KOPT-K1 (cell line): ENCODE data around the gene PCGF2.
"Not testable (repeated sequence)": the region's sequence is repeated elsewhere in the genome, so short reads cannot be mapped to it uniquely, and the experiment has no call there.

Source experiments
- H3K27ac ChIP-seq: fragments of 200-600 bp; sonication (generic); 2 replicates; pipeline ENCODE4 v1.5.1; 2016; ENCODE audit warnings: antibody characterized with exemption, mild to moderate bottlenecking, low read depth, low read length; ENCODE audit not compliant: poor library complexity, severe bottlenecking
- H3K36me3 ChIP-seq: fragments of 200-600 bp; sonication (generic); 2 replicates; pipeline ENCODE4 v1.5.1; 2017; ENCODE audit warnings: antibody characterized with exemption, mild to moderate bottlenecking, low read length, moderate library complexity; ENCODE audit not compliant: insufficient read depth
- H3K9me3 ChIP-seq: fragments of 200-600 bp; sonication (generic); 2 replicates; pipeline ENCODE4 v1.5.1; 2017; ENCODE audit warnings: antibody characterized with exemption, low read length, mild to moderate bottlenecking; ENCODE audit not compliant: insufficient read depth, poor library complexity, severe bottlenecking

The PCGF2 gene

DNA sequence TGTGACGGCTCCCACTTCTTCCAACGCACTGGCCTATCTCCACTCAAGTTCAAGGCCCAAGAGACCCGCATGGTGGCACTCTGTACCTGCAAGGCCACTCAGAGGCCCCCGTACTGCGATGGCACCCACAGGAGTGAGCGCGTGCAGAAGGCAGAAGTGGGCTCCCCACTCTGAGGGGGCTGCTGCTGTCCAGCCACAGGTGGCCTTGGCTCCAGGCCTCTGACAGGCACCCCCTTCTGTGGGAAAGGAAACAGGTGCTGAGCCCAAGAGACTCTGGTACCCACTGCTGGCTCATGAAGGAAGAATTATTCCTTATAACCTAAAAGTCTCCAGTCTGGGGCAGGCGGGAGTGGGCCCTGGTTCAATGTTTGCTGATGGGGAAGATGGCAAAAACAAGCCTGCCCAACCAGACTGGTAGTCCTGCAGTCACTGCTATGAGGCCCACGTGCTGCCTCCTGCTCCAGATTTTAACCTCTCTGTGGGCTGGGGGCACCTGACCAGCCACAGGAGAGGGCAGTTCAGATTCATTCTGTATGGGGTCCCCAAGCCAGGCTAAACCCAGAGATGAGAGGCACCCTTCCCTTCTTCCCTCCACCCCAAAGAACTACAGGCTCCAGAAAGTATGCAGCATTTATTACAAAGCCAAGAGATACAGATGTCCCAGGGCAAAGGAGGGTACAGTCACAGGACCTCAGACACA is 14.7 kb downstream of the PCGF2 start:
- Histone ChIP-seq H3K9me3 (no peaks in the 10 kb centered on the region), H3K27ac (no peak overlapping the region), H3K36me3 (peaks cover 23% of the 10 kb centered on the region)

- Histone ChIP-seq H3K36me3 (peaks cover 23% of the 10 kb centered on the region), H3K9me3 (no peaks in the 10 kb centered on the region), H3K27ac (peak overlapping the region; percentile 98)
These were observed 15.5 kb downstream of the PCGF2 start for GRCh38 chr17:38732376-38733281.

DNA sequence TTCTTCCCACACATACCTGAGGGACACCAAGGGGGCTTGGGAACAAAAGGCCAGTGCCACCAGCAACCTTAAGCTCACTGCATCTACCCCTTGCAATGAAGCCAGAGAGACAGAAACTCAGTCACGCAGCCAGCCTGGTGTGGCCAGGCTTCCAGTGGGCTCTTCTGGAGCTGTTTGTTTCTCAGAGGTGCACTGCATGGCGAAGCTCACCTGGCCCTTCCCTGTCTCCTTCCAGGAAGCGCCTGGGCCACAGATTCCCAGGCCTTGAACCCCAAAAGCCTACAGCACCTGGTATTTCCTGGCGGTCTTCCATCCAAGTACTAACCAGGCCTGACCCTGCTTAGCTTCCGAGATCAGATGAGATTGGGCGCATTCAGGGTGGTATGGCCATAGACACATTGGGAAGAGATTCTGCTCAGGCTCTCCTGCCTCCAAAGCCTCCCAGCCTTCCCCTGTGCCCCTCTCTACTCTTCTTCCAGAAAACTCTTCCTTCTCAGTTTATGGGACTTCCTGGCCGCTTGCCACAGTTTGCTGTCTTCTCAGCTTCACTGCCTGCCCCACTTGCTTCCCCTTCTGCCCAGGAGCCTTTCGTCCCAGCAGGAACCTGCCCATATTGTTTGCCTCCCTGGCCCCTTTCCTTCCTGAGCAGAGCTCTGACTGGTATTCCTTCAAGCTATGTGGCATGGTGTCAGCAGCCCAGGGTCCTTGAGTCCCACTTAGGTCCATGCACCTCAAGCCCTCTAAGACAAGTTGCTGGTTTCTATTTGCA is 16.4 kb downstream of the PCGF2 start:
- Histone ChIP-seq H3K27ac (peak overlapping the region; percentile 98), H3K9me3 (no peaks in the 10 kb centered on the region), H3K36me3 (peaks cover 23% of the 10 kb centered on the region)

DNA sequence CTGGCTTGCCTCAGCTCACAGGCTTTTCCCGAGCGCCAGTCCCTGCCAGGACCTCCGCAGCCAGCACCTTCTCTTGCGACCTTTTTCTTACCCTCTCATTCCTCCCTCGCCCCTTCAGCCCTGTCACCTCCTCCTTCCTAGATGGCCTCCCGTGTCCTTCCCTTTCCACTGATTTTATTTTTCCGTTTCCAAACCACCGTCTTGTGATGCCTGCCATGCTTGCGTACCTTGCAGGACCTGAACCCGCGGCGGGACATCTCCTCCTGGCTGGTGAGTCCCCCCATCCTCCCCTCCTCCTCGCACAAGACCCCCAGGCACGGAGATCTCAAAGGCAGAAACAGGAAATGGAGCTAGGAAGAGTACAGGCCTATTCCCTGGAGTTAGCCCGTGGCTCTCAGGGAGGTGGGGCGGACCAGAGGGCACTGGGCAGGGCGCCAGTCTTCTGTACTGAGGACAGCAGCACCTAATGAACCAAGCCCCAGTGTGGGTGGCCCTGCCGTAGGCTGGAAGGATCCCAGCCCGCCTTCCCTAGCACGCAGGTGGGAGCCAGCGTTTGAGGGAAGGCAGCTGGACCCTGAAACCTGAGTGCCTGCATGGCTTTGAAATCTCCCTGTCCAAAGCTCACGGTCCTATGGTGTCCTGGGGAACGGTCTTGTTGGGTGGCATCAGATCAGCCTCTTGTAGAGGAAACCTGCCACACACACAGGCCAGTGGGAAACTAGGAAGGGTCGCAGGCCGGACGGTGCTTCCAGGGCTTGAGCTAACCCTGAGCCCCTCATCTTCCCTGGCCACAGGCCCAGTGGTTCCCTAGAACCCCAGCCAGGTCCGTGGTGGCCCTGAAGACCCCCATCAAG is 17.4 kb downstream of the PCGF2 start:
- H3K27ac ChIP-seq = peak overlapping the region; percentile 98
- peaks cover 23% of the 10 kb centered on the region for H3K36me3 ChIP-seq
- H3K9me3 ChIP-seq = no peaks in the 10 kb centered on the region

GRCh38 chr17:38729886-38730525 is 18.1 kb downstream of the PCGF2 start, which contains the start of gene CISD3:
Gene CISD3 (plus strand): TSS chr17:38730341. CDS start chr17:38730359, 18 bp downstream.
- peaks cover 30% of the 10 kb centered on the region for H3K36me3 ChIP-seq
- H3K27ac ChIP-seq = peak within 1 kb of the TSS; percentile 98
- no peaks in the 10 kb centered on the region for H3K9me3 ChIP-seq

DNA sequence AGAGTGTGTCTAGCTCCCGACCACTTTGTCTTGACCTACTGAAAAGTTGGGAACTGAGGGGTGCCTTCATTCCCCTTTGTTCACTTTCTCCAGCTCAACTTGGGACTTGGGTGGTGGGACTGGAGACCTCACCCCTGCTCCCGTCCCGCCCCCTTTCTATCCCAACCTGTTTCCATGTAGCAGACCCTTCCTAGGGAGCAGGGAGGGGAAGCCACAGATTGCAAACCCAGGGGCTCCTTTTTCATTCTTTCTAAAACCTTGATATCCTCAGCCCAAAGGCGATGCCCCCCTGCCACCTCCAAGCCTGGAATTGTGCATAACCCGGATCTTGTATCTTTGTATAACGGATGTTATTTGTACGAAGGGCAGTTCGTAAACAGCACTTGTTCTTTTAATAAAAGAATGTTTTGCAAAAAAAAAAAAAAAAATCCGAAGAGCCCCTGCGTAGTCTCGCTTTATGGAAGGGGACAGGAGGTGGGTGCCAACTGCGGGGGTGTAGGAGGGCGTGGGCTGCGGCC is 18.7 kb downstream of the PCGF2 start:
- H3K36me3 ChIP-seq = peaks cover 34% of the 10 kb centered on the region
- no peaks in the 10 kb centered on the region for H3K9me3 ChIP-seq
- peak overlapping the region; percentile 98 for H3K27ac ChIP-seq

DNA sequence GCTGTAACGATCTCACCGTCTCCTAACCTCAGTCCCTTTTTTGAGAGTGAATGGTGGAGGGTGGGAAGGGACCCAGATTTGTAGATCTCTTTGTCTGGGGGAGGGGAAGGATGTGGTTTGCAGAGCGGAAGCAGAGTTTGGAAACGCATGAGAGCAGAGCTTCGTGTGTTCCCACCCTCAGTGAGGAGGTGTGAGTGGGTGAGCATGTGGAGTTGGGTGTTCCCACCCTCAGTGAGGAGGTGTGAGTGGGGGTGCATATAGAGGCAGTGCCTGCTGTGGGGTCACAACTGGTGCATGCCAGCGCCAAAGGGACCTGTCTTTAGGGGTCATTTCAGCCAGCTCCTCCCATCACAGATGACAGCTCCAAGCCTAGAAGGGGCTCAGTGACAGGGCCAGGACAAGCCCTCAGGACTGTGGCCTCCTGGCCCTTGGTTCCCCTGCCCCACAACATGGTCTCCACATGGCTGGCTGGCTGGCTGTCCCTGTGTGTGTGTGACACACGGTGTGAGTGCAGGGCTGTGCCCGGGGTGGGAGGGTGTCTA is 19.8 kb downstream of the PCGF2 start:
- H3K36me3 ChIP-seq = peaks cover 33% of the 10 kb centered on the region
- peak overlapping the region; percentile 98 for H3K27ac ChIP-seq
- H3K9me3 ChIP-seq = no peaks in the 10 kb centered on the region

DNA sequence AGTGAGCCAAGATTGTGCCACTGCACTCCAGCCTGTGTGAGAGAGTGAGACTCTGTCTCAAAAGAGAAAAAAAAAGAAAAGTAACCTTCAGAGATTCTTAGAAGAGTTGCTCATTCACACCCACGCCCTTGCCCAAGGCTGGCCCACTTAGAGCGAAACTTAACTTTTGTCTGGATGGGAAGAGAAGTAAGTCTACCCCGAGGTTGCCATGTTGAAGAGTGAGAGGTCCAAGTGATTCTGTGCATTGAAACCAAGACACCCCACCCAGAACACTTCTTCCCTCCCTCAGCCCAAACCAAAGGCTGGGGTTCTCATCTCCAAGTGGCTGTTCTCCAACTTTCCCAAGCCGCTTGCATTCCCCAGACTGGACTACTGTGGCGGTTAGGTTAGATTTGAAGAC is 20.4 kb downstream of the PCGF2 start:
- Histone ChIP-seq H3K36me3 (peaks cover 32% of the 10 kb centered on the region), H3K27ac (peak overlapping the region; percentile 98), H3K9me3 (no peaks in the 10 kb centered on the region)

DNA sequence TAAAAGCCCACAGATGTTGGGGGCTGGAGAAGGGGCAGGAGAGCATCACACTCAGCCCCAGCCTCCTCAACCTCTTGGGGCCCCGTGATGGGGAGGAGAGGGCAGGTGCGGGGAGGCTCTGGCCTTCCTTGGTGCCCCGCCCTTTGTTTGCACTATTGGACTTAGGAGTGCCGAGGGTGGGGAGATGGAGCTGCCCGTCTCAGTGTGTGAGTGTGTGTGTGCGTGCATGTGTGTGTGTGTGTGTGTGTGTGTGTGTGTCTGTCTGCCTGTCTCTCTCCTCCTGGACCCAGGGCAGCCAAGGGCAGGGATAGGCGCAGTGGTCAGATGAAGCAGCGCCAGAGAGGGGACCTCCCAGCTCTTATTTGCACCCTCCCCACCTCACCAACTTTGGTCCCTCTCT is 22.0 kb downstream of the PCGF2 start:
- not testable (repeated sequence) for H3K9me3 ChIP-seq
- H3K27ac ChIP-seq = peak overlapping the region; percentile 98
- H3K36me3 ChIP-seq = peaks cover 39% of the 10 kb centered on the region

DNA sequence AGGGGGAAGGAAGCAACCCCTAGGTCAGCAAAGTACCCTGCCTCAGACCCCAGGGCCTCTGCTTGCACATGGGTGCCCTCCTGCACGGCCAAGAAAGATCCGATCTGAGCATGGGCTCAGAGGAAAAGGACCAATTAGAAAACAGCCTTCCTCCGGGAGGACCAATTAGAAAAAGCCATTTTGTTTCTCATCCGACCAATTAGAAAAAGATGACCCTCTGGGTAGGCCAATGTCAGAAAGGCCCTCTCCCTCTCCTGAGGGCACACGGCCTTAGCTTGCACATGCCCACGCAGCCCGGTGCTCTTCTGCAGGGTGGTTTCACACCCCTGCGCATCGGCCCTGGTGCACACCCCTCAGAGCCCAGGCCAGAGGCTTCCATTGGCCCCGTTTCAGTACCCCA is 23.1 kb downstream of the PCGF2 start:
- no peaks in the 10 kb centered on the region for H3K9me3 ChIP-seq
- H3K27ac ChIP-seq = peak overlapping the region; percentile 98
- peaks cover 50% of the 10 kb centered on the region for H3K36me3 ChIP-seq

- H3K36me3 ChIP-seq = peaks cover 56% of the 10 kb centered on the region
- H3K27ac ChIP-seq = no peak overlapping the region
- no peaks in the 10 kb centered on the region for H3K9me3 ChIP-seq
These were observed 23.7 kb downstream of the PCGF2 start for GRCh38 chr17:38724337-38724988.

- H3K27ac ChIP-seq = no peak overlapping the region
- H3K36me3 ChIP-seq = peaks cover 82% of the 10 kb centered on the region
These were observed 26.3 kb downstream of the PCGF2 start for GRCh38 chr17:38721802-38722201.

GRCh38 chr17:38720941-38721340 is 27.2 kb downstream of the PCGF2 start:
- H3K9me3 ChIP-seq = no peaks in the 10 kb centered on the region
- no peak overlapping the region for H3K27ac ChIP-seq
- H3K36me3 ChIP-seq = peaks cover 91% of the 10 kb centered on the region

More at GRCh38 chr17:38721802-38722201, 26.3 kb downstream of the PCGF2 start:
- H3K9me3 ChIP-seq = no peaks in the 10 kb centered on the region
